ENCODE results near the gene NANS.

DNA sequence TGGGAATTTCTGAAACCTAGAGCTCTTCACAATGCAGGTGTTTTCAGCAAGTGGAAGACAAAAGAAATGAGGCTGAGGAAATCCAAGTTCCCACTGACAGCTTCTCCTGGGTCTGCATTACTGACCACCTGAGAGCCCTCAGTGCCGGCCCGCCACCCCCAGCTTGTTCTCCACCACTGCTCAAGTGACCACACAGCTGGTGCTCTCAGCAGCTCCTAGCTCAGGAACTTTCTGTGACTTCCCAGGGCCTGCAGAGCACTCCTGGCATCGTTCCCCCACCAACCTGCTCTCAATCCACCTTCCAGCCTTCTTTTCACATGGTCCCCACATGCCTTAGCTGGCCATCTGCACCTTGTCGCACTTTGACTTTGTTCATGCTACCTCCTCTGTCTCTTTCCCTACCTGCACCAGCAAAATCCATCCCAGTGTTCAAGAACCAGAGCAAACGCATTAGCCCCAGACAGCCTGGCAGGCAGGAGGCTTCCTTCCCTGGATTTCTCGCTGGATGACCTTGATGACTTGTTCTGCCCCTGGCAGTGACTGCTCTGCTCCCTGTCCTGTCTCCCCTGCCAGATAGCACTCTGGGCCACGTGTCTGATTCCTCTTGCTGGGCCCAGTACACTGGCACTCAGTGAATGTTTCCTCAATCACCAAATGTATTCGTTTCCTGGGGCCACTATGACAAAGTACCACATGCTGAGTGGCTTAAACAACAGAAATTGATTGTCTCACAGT lies 35.1 kb upstream of the NANS start:
- TF ChIP-seq POLR2A (IDR thresholded peaks at IDR 0.05): no peak
- TF ChIP-seq, protein P1, sequence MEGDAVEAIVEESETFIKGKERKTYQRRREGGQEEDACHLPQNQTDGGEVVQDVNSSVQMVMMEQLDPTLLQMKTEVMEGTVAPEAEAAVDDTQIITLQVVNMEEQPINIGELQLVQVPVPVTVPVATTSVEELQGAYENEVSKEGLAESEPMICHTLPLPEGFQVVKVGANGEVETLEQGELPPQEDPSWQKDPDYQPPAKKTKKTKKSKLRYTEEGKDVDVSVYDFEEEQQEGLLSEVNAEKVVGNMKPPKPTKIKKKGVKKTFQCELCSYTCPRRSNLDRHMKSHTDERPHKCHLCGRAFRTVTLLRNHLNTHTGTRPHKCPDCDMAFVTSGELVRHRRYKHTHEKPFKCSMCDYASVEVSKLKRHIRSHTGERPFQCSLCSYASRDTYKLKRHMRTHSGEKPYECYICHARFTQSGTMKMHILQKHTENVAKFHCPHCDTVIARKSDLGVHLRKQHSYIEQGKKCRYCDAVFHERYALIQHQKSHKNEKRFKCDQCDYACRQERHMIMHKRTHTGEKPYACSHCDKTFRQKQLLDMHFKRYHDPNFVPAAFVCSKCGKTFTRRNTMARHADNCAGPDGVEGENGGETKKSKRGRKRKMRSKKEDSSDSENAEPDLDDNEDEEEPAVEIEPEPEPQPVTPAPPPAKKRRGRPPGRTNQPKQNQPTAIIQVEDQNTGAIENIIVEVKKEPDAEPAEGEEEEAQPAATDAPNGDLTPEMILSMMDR (IDR thresholded peaks at IDR 0.05): no peak

Measured in body of pancreas (tissue), 4 donors.